Stimulated activated CD4-positive, alpha-beta T cell treated with anti-CD3 and anti-CD28 coated beads, Interleukin-1b, Interleukin-23, amount 100 ng/mL, for 1 hour (primary cell): Measurements from ENCODE around the gene FMO4.
"Not testable (repeated sequence)": the region's sequence is repeated elsewhere in the genome, so short reads cannot be mapped to it uniquely, and the experiment has no call there.

Experiments used
- DNase-seq, 2 donors: peaks; one replicate each; pipeline ENCODE4 v3.0.0-alpha.2; 2020; ENCODE audit warnings: low read depth in 2 of 2

Gene FMO4, protein sequence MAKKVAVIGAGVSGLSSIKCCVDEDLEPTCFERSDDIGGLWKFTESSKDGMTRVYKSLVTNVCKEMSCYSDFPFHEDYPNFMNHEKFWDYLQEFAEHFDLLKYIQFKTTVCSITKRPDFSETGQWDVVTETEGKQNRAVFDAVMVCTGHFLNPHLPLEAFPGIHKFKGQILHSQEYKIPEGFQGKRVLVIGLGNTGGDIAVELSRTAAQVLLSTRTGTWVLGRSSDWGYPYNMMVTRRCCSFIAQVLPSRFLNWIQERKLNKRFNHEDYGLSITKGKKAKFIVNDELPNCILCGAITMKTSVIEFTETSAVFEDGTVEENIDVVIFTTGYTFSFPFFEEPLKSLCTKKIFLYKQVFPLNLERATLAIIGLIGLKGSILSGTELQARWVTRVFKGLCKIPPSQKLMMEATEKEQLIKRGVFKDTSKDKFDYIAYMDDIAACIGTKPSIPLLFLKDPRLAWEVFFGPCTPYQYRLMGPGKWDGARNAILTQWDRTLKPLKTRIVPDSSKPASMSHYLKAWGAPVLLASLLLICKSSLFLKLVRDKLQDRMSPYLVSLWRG

GRCh38 chr1:171313835-171314320, at the start of gene FMO4:
TSS of gene FMO4 (plus strand) at chr1:171314183. CDS start at chr1:171319826, 5,643 bp downstream.
- DNase-seq, result peak; percentile 53 to 58

- no peak for DNase-seq
Observed at GRCh38 chr1:171265686-171266085, 48.3 kb upstream of the FMO4 start.

- no peak for DNase-seq
Observed at GRCh38 chr1:171266930-171267329, 47.1 kb upstream of the FMO4 start.

DNA sequence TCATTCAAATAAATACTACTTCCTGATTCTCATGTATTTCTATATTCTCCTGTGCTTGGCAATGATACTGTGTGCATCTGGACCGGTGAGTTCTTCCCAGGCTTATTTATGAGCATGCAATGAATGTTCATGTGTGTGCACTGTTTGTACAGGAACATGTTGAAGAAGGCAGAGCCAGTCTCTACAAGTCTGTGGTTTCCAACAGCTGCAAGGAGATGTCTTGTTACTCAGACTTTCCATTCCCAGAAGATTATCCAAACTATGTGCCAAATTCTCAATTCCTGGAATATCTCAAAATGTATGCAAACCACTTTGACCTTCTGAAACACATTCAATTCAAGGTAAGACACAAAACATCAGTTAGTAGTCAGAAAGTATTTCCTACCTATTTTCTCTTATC, 46.6 kb upstream of the FMO4 start:
- no peak for DNase-seq

DNA sequence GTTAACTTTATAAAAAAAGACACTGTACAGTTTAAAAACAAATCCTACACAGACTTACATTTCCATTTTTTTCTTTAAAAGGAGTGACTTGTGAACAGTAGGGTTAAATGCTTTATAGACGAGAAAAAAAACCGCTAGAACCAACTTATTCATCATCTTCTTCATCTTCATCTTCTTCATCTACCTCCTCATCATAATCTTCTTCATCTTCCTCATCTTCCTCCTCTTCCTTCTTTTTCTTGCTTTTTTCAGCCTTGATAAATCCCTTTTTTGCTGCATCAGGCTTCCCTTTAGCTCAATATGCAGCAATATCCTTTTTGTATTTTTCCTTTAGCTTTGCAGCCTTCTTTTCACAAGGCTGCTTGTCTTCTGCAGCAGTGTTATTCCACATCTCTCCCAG, 43.2 kb upstream of the FMO4 start:
- no peak for DNase-seq

- DNase-seq, result no peak
Observed at GRCh38 chr1:171277534-171277933, 36.4 kb upstream of the FMO4 start.

DNA sequence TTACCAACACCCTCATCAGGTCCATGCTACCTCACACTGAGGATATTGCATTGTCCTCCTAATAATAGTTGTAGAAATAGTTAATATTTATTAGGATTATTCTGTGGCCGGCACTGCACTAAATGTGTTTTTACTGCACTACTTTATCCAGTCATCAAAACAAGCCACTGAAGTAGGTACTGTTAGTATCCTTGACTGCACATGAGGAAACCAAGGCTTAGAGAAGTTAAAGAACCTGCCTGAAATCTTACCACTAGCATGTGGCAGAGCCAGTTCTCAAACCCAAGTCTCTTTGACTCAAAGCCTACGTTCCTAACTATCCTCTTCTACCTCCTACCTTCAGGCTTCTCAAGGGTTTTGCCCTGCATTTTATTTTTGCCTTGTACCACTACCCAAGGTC, 34.7 kb upstream of the FMO4 start:
- DNase-seq, result no peak

GRCh38 chr1:171279678-171280077, 34.3 kb upstream of the FMO4 start:
- no peak for DNase-seq

- no peak for DNase-seq
Observed at GRCh38 chr1:171280599-171280998, 33.4 kb upstream of the FMO4 start.

DNA sequence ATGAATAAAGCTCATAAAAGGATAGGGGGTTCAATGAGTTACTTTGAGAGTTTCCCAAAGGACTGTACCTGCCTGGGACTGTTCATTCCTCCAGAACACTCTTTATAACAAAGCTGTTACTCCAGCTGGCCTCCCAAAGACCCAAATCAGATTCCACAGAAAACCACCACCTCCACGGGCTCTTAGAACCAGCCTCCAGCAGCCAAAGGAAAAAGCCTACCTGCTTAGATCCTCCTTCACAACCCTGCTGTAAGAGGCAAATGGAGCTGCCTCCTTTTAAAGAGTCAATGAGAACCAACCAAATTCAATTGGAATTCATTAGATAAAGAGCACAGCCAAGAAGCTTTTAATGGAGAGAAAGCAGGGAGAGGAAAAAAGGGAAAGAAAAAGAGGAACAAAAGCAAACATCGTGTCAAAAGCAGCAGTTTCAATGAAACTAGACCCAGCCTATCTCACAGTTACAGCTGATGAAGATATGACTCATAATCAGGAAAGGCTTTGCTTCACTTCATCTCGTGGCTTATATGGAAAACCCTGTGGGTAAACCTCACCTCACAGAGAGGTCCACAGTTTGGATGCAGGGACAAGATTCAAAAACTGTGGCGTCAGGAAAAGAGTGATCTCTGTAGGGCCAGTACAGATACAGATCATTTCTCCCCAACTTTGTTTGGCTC, 27.8 kb upstream of the FMO4 start:
- DNase-seq, result no peak

DNA sequence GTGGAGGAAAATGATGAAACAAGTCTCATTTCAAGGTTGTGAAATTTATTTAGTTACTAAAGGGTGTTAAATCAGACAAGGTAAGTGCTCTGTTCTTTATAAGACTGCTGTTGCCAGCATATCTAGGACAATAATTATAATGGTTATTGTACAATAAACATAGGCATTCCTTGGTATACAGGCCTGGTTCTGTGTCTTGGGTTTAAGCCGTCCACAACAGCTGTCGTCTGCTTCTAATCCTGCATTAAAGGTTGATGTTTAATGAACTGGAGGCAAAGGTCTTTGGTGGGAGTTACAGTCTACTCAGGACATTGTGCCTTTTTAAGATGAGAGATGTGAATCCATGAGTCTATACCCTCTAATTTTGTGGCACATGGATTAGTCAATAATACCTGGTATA, 23.4 kb upstream of the FMO4 start:
- no peak for DNase-seq

- no peak for DNase-seq
Observed at GRCh38 chr1:171292799-171293198, 21.2 kb upstream of the FMO4 start.

DNA sequence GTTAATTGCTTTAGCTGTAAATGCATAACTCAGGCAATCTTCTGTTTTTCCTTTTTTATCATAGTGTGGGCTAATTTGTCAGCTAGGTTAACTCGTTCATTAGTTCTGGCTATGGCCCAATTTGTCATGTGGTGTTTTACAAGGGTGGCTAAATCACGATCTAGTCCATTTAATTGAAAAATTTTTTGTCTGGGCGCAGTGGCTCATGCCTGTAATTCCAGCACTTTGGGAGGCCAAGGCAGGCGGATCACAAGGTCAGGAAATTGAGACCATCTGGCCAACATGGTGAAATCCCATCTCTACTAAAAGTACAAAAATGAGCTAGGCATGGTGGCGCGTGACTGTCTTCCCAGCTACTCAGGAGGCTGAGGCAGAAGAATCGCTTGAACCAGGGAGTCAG, 18.6 kb upstream of the FMO4 start:
- DNase-seq, result not testable (repeated sequence)

DNA sequence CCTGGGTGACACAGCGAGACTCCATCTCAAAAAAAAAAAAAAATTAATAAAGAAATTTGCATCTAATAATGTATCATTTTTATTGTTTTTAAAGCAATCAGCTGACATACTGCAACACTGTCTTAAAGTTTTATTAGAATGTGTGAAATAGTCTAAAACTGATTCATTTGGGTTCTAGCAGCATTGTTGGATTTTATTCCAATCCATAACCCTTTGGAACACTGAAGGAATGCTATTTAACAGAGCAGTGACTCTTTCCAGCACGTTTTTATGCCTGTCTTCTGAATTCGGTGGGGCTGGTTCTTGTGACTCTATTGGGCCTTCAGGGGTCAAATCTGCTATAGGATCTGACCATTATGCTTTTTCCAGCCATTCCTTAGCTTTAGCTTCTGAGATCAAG, 18.2 kb upstream of the FMO4 start:
- DNase-seq, result no peak

DNA sequence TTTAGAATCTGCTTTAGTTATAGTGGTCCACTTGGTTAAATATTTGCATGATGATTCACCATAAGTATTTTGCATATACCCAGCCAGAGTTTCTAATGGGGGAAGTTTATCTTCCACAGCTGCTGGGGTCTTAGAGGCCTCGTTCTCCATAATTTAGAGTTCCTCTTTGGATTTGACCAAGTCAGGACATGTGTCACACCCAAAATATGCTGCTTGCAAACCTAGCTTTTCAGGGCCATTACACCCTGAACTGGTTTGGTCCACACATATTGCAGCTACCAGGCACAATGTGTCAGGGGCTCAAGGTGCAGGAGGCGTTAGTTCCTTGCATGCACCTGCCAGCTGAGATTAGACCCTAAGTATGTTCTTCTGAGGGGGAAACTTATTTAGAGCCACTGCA, 17.1 kb upstream of the FMO4 start:
- no peak for DNase-seq

DNA sequence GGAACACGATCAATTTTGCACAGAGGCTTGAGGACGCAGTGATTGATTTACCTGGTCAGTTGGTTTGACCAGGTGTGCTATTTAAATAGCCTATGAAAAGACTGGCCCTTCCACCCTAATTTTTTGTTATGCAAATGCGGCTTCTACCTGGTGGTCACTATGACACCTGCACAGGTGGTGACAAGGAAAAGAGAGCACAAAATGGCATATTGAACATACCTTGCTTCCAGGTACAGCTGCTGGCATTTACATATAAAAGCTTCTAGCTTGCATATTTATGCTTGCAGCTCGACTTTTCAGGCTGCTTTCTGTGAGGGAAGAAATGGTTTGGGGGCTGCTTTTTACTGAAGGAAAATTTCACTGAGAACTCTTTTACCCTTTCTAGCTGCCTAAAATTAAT, 15.3 kb upstream of the FMO4 start:
- no peak for DNase-seq

DNA sequence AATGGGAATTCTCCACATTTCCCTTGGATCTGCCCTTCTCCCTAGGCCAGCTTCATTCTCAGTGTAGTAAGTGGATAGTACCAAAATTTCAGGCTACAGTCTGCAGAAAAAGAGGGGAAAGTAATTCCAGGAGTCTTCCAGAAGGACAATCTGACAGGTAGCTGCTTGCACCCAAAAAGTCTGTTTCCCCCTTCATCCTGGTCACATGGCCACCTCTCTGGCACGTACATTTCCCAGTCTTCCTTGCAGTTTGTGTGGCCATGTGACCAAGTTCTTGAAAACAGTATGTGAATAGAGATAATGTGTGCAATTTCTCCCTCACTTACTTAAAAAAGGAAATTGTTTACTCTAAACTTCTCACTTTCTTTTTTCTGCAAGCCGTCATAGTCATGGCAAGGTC, 14.6 kb upstream of the FMO4 start:
- no peak for DNase-seq

- DNase-seq, result no peak
Observed at GRCh38 chr1:171300401-171300800, 13.6 kb upstream of the FMO4 start.

GRCh38 chr1:171310661-171311087, 3.3 kb upstream of the FMO4 start:
- no peak for DNase-seq

GRCh38 chr1:171311771-171312558, 2.0 kb upstream of the FMO4 start:
- DNase-seq, result no peak

- DNase-seq, result no peak
Observed at GRCh38 chr1:171313319-171313834, 606 bp upstream of the FMO4 start.

- no peak for DNase-seq
Observed at GRCh38 chr1:171329251-171329650, 15.3 kb downstream of the FMO4 start.
